ENCODE data around the gene P2RY2. TPM values are rescaled to one million over a fixed set of nuclear protein-coding genes. Genes with fewer than 3 reads are reported as not detected.

Gene P2RY2
- total and polyA plus RNA-seq, 9 donors: 0.43 to 1.7 (median 1.0) TPM

GRCh38 chr11:73284106-73284505 lies 66.0 kb downstream of the P2RY2 start:
- no peak overlapping the region for H3K27ac ChIP-seq (ENCODE audit: low read length)

GRCh38 chr11:73285721-73286120 lies 67.6 kb downstream of the P2RY2 start:
- Histone ChIP-seq H3K4me3 (ENCODE audit: low read length) (no peak overlapping the region), H3K27ac (ENCODE audit: low read length) (no peak overlapping the region), H3K36me3 (ENCODE audit: control insufficient read depth, insufficient read depth, low read length) (no peaks in the 10 kb centered on the region), H3K27me3 (ENCODE audit: control insufficient read depth, insufficient read depth, low read length) (no peaks in the 10 kb centered on the region), H3K9me3 (replicated peaks; ENCODE audit: control insufficient read depth, low read depth, low read length) (no peaks in the 10 kb centered on the region), H3K4me1 (ENCODE audit: control insufficient read depth, insufficient read depth, low read length) (peaks cover 34% of the 10 kb centered on the region)
- WGBS (ENCODE audit: insufficient coverage): 82% methylated on average over 1 of the region's 1 CpG
- no peak for DNase-seq

More at GRCh38 chr11:73284106-73284505, 66.0 kb downstream of the P2RY2 start:
- H3K9me3 ChIP-seq (replicated peaks; ENCODE audit: control insufficient read depth, low read depth, low read length): no peaks in the 10 kb centered on the region
- WGBS (ENCODE audit: insufficient coverage): 72% methylated on average over 3 of the region's 3 CpGs
- DNase-seq: no peak
- H3K4me1 ChIP-seq (ENCODE audit: control insufficient read depth, insufficient read depth, low read length): peaks cover 28% of the 10 kb centered on the region
- H3K27me3 ChIP-seq (ENCODE audit: control insufficient read depth, insufficient read depth, low read length): no peaks in the 10 kb centered on the region
- H3K4me3 ChIP-seq (ENCODE audit: low read length): no peak overlapping the region
- no peaks in the 10 kb centered on the region for H3K36me3 ChIP-seq (ENCODE audit: control insufficient read depth, insufficient read depth, low read length)

Other genes with a start within 250 kb of the P2RY2 start
- 13.7 TPM for gene FCHSD2, start 76.0 kb upstream of the P2RY2 start, total RNA-seq
- gene FCHSD2, start 76.0 kb upstream of the P2RY2 start, polyA plus RNA-seq (ENCODE audit: insufficient read depth in 1 of 8, insufficient read length in 8 of 8, low replicate concordance in 1 of 8): 10 to 100 TPM; 18.4 to 29.3 (median 25.4) TPM
- gene P2RY6, start 54.1 kb downstream of the P2RY2 start, total RNA-seq: 0.53 TPM
- 1 to 10 TPM in 7 of 8 donors, under 1 TPM in 1; 0.82 to 1.9 (median 1.5) TPM for gene P2RY6, start 54.1 kb downstream of the P2RY2 start, polyA plus RNA-seq (ENCODE audit: insufficient read depth in 1 of 8, insufficient read length in 8 of 8, low replicate concordance in 1 of 8)
- 23.8 TPM for gene ARHGEF17, start 90.0 kb downstream of the P2RY2 start, total RNA-seq
- gene ARHGEF17, start 90.0 kb downstream of the P2RY2 start, polyA plus RNA-seq (ENCODE audit: insufficient read depth in 1 of 8, insufficient read length in 8 of 8, low replicate concordance in 1 of 8): 10 to 100 TPM; 39.1 to 64.4 (median 50.8) TPM
- 3.3 TPM for gene RELT, start 158.1 kb downstream of the P2RY2 start, total RNA-seq
- gene RELT, start 158.1 kb downstream of the P2RY2 start, polyA plus RNA-seq (ENCODE audit: insufficient read depth in 1 of 8, insufficient read length in 8 of 8, low replicate concordance in 1 of 8): 1 to 10 TPM; 3.2 to 4.3 (median 3.7) TPM

Measured in muscle of leg (tissue), 11 donors.